ENCODE results near the gene OR5AU1. TPM values are rescaled to one million over a fixed set of nuclear protein-coding genes. Genes with fewer than 3 reads are reported as not detected.
A peak's percentile ranks its signal among the peaks of the same experiment; 100 is the strongest.

The OR5AU1 gene
- total RNA-seq, 4 donors from 2014 or later = not detected

DNA sequence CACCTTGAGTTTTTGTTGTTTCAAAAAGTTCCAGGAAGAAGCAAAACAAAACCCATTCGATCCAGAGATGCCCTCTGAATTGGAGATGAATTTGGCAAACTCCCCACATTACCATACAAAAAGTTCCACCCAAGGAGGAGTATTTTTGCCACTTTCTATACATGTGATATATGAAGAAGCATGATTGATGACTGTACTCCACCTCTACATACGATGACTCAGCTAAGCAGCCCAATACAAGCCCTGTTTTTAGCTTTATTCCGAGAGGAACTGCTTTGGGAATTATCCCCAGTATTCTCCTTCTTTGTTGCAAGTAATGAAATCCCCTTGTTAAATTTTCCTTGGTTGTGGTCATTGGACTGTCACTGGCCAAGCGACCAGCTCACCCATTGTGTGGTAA lies 43.6 kb downstream of the OR5AU1 start:
- ATAC-seq (no peak), DNase-seq (no peak)
- H3K4me1 ChIP-seq = peaks cover 0 to 1% of the 10 kb centered on the region in 2 donors
- no peak overlapping the region for H3K27ac ChIP-seq
- in situ Hi-C loops (cut with MboI; ENCODE audit: low sequenced_read_pairs in 4 of 4) (loop anchor here (25.0 kb wide), 2 partner anchors 250 to 425 kb away; partner anchors contain the start of genes ANG (in 2 of the 4) and RNASE4 (in 2 of the 4)), intact Hi-C loops (cut with DNase I; ENCODE audit: low total_unique reads) (no loop called here)
- H3K27me3 ChIP-seq = no peaks in the 10 kb centered on the region
- H3K36me3 ChIP-seq = no peaks in the 10 kb centered on the region
- no peaks in the 10 kb centered on the region for H3K9me3 ChIP-seq
- TF ChIP-seq, protein P1, sequence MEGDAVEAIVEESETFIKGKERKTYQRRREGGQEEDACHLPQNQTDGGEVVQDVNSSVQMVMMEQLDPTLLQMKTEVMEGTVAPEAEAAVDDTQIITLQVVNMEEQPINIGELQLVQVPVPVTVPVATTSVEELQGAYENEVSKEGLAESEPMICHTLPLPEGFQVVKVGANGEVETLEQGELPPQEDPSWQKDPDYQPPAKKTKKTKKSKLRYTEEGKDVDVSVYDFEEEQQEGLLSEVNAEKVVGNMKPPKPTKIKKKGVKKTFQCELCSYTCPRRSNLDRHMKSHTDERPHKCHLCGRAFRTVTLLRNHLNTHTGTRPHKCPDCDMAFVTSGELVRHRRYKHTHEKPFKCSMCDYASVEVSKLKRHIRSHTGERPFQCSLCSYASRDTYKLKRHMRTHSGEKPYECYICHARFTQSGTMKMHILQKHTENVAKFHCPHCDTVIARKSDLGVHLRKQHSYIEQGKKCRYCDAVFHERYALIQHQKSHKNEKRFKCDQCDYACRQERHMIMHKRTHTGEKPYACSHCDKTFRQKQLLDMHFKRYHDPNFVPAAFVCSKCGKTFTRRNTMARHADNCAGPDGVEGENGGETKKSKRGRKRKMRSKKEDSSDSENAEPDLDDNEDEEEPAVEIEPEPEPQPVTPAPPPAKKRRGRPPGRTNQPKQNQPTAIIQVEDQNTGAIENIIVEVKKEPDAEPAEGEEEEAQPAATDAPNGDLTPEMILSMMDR (IDR thresholded peaks at IDR 0.05 in 4 of 5, conservative IDR thresholded peaks at IDR 0.05 in 1 of 5) = no peak
- TF ChIP-seq POLR2A (IDR thresholded peaks at IDR 0.05) = no peak
- H3K4me3 ChIP-seq = no peak overlapping the region

DNA sequence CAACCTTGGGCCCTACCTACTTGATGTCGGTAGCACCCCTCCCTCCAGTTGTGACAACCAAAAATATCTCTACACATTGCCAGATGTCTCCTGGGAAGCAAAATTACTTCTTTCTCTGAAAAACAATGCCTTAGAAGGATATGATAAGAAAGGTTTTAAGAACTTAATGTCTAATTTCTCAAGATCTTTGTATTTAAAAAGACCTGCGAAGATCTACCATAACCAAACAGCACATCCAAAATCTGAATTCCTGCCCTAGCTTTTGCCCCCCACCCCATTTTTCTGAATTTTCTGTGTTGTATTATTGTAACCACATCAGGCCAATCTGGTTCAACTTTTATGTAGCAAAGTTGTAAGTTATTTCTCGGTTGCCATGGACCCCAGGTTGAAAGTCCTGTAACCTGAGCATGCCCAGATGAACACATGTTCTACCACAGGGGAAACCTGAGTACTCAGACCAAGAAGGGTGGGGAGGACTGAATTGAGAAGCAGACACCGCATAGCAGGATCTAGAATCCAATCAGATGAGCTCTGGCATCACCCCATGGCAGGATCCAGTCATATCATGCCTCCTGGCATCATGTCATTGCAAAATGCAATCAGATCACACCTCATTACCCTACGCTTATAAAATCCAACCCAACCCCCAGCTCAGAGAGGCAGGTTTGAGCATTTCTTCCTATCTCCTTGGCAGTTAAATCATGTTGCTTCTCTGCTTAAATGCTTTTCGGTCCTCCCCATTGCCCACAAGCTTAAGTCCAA lies 46.3 kb downstream of the OR5AU1 start:
- no peak for DNase-seq
- H3K36me3 ChIP-seq = no peaks in the 10 kb centered on the region
- no peak overlapping the region for H3K4me3 ChIP-seq
- peaks cover 25 to 26% of the 10 kb centered on the region in 2 donors for H3K4me1 ChIP-seq
- ATAC-seq = no peak
- intact Hi-C loops (cut with DNase I; ENCODE audit: low total_unique reads) = loop anchor here (5.0 to 10.0 kb wide), 3 partner anchors 137 to 765 kb away; partner anchors contain the start of gene PARP2
- no peaks in the 10 kb centered on the region for H3K27me3 ChIP-seq
- no peaks in the 10 kb centered on the region for H3K9me3 ChIP-seq
- in situ Hi-C loops (cut with MboI; ENCODE audit: low sequenced_read_pairs in 4 of 4) = loop anchor here (5.0 to 25.0 kb wide), 5 partner anchors 42 to 422 kb away; partner anchors contain the start of genes ANG (in 2 of the 4) and RNASE4 (in 2 of the 4)
- no peak for TF ChIP-seq POLR2A (IDR thresholded peaks at IDR 0.05)
- TF ChIP-seq, protein P1 (IDR thresholded peaks at IDR 0.05 in 4 of 5, conservative IDR thresholded peaks at IDR 0.05 in 1 of 5) = no peak
- no peak overlapping the region for H3K27ac ChIP-seq

DNA sequence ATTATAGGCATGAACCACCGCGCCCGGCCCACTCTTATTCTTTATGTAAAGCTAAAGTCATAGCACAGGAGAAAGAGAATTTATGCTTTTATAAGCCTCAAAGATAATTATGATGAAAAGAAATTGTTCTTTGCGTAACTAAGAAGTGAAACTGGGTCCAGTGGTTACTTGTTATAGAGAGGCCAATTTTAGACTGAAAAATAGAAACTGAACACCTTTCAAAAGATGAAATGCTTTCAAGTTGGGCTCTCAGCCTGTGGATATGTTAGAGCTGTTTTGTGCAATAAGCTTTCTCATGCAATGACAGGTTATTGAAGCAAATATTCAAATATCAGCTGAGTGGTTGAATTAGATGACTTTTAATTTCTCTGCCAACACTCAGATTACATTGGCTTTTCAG lies 47.1 kb downstream of the OR5AU1 start:
- Histone ChIP-seq H3K4me1 (peaks cover 26 to 27% of the 10 kb centered on the region in 2 donors), H3K9me3 (no peaks in the 10 kb centered on the region), H3K27me3 (no peaks in the 10 kb centered on the region), H3K36me3 (no peaks in the 10 kb centered on the region), H3K4me3 (no peak overlapping the region), H3K27ac (no peak overlapping the region)
- TF ChIP-seq, protein P1 (IDR thresholded peaks at IDR 0.05 in 4 of 5, conservative IDR thresholded peaks at IDR 0.05 in 1 of 5) = no peak
- no peak for TF ChIP-seq POLR2A (IDR thresholded peaks at IDR 0.05)
- ATAC-seq (no peak), DNase-seq (no peak)
- in situ Hi-C loops (cut with MboI; ENCODE audit: low sequenced_read_pairs in 4 of 4) = loop anchor here (5.0 to 25.0 kb wide), 5 partner anchors 41 to 421 kb away; partner anchors contain the start of genes ANG (in 2 of the 4) and RNASE4 (in 2 of the 4)
- intact Hi-C loops (cut with DNase I; ENCODE audit: low total_unique reads) = loop anchor here (5.0 to 10.0 kb wide), 3 partner anchors 136 to 764 kb away; partner anchors contain the start of gene PARP2

DNA sequence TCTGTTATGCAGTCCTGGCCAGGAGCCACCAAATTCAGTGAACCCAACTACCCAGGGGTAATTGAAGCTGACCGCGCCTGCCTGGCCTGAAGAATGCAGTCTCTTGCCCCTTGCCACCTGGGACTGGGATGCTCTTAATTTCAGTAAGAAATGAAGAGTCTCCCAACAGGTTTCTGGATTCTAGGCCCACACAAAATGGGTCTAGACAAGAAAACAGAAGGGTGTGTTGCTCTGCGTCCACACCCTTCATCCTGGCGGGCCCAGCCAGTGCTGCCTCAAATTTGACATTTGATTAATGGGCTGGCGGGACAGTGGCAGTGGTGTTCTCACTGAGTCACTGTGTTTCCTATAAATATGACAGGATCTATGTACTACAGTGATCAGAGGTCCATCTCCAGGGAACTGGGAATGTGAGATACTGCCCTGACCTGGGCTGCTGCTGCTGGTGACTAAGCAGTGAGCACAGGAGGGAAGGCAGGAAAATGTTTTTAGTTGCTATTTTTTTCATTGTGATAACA lies 48.5 kb downstream of the OR5AU1 start:
- no peak for TF ChIP-seq POLR2A (IDR thresholded peaks at IDR 0.05)
- TF ChIP-seq, protein P1 (IDR thresholded peaks at IDR 0.05 in 4 of 5, conservative IDR thresholded peaks at IDR 0.05 in 1 of 5) = no peak
- DNase-seq (no peak), ATAC-seq (no peak)
- in situ Hi-C loops (cut with MboI; ENCODE audit: low sequenced_read_pairs in 4 of 4) = loop anchor here (5.0 to 25.0 kb wide), 5 partner anchors 40 to 420 kb away; partner anchors contain the start of genes ANG (in 2 of the 4) and RNASE4 (in 2 of the 4)
- Histone ChIP-seq H3K36me3 (no peaks in the 10 kb centered on the region), H3K27me3 (no peaks in the 10 kb centered on the region), H3K4me1 (peaks cover 34% of the 10 kb centered on the region in 2 donors), H3K9me3 (no peaks in the 10 kb centered on the region), H3K27ac (peak overlapping the region; percentile 97 to 99 (median 98)), H3K4me3 (no peak overlapping the region)
- intact Hi-C loops (cut with DNase I; ENCODE audit: low total_unique reads) = loop anchor here (5.0 to 10.0 kb wide), 3 partner anchors 135 to 763 kb away; partner anchors contain the start of gene PARP2

Data from gastrocnemius medialis (tissue), 4 donors.